PC-9 (cell line): ENCODE data around the gene C1QC. TPM values are rescaled to one million over a fixed set of nuclear protein-coding genes. Genes with fewer than 3 reads are reported as not detected.

Experiments
- BruUV-seq: library from RNA; stranded (reverse); fragments of 400-500 nt; replicated peaks from 2 replicates; lab custom pipeline; 2021; lab: Mats Ljungman, UMichigan
- CTCF ChIA-PET: fragments of 300-600 bp; sonication (Branson Sonifier 250); formaldehyde crosslinking; loops from one replicate; lab custom pipeline; 2022; ENCODE audit warnings: antibody characterized with exemption; lab: Charles Lee
- POLR2A ChIA-PET: fragments of 300-600 bp; sonication (Branson Sonifier 250); formaldehyde crosslinking; loops from one replicate; lab custom pipeline; 2022; ENCODE audit warnings: antibody characterized with exemption; ENCODE audit not compliant: unreplicated experiment; lab: Charles Lee
- DNase-seq, 2 experiments: peaks; one replicate each; pipeline versions ENCODE4 v3.0.0 to v3.0.0-alpha.2; 2015 to 2022; ENCODE audit warnings: mixed read lengths in 1 of 2
- H2AFZ ChIP-seq: fragments of 200-600 bp; sonication (generic); 2 replicates; pipeline ENCODE4 v1.8.1; 2017; ENCODE audit warnings: antibody characterized with exemption
- H3F3A ChIP-seq: fragments of 200-600 bp; sonication (generic); 2 replicates; pipeline ENCODE4 v1.8.1; 2017; ENCODE audit warnings: antibody characterized with exemption, mild to moderate bottlenecking, low read depth; ENCODE audit not compliant: insufficient read depth
- H3K27ac ChIP-seq: fragments of 200-600 bp; sonication (generic); 2 replicates; pipeline ENCODE4 v1.6.1; 2016; ENCODE audit warnings: mixed run types
- H3K27me3 ChIP-seq: fragments of 200-600 bp; sonication (generic); 2 replicates; pipeline ENCODE4 v1.6.1; 2016; ENCODE audit warnings: low read depth, mixed run types; ENCODE audit not compliant: insufficient read depth
- H3K36me3 ChIP-seq: fragments of 200-600 bp; sonication (generic); 2 replicates; pipeline ENCODE4 v1.6.1; 2016; ENCODE audit warnings: low read depth, mixed run types
- H3K4me1 ChIP-seq: fragments of 200-600 bp; sonication (generic); replicated peaks from 2 replicates; pipeline ENCODE4 v1.6.1; 2016; ENCODE audit warnings: mixed run types; ENCODE audit not compliant: insufficient read depth
- H3K4me2 ChIP-seq: fragments of 200-600 bp; sonication (generic); 2 replicates; pipeline ENCODE4 v1.6.1; 2017; ENCODE audit warnings: mixed run types
- H3K4me3 ChIP-seq: fragments of 200-600 bp; sonication (generic); 2 replicates; pipeline ENCODE4 v1.6.1; 2016; ENCODE audit warnings: mixed run types
- H3K79me2 ChIP-seq: fragments of 200-600 bp; sonication (generic); 2 replicates; pipeline ENCODE4 v1.6.1; 2017; ENCODE audit warnings: low read depth, mixed run types
- H3K9me2 ChIP-seq: fragments of 200-600 bp; sonication (generic); 2 replicates; pipeline ENCODE4 v1.8.1; 2017; ENCODE audit warnings: mild to moderate bottlenecking; ENCODE audit not compliant: insufficient read depth
- H3K9me3 ChIP-seq: fragments of 200-600 bp; sonication (generic); 2 replicates; pipeline ENCODE4 v1.8.1; 2016; ENCODE audit warnings: low read depth; ENCODE audit not compliant: insufficient read depth
- H4K20me1 ChIP-seq: fragments of 200-600 bp; sonication (generic); 2 replicates; pipeline ENCODE4 v1.8.1; 2017; ENCODE audit not compliant: insufficient read depth
- EZH2 ChIP-seq: fragments of 200-600 bp; sonication (generic); IDR thresholded peaks from 2 replicates; pipeline ENCODE4 v1.8.0; 2017; ENCODE audit warnings: antibody characterized with exemption, low read depth
- intact Hi-C: fragments of 100-400 bp; cut with micrococcal nuclease; formaldehyde crosslinking; loops from one replicate; pipeline ENCODE4 v1.10.0; 2022; ENCODE audit not compliant: unreplicated experiment
- total RNA-seq: library from RNA; stranded (reverse); gene quantifications from 2 replicates; pipeline ENCODE4 v1.2.3, GENCODE V29; 2021
- TF ChIP-seq, protein P1 (sequence below): fragments of 200-600 bp; sonication (generic); conservative IDR thresholded peaks from 2 replicates; pipeline ENCODE4 v1.6.1; 2017; ENCODE audit warnings: mixed run types, antibody characterized with exemption, mild to moderate bottlenecking, moderate library complexity

C1QC gene
- total RNA-seq, 1 experiment from 2014 or later = not detected

DNA sequence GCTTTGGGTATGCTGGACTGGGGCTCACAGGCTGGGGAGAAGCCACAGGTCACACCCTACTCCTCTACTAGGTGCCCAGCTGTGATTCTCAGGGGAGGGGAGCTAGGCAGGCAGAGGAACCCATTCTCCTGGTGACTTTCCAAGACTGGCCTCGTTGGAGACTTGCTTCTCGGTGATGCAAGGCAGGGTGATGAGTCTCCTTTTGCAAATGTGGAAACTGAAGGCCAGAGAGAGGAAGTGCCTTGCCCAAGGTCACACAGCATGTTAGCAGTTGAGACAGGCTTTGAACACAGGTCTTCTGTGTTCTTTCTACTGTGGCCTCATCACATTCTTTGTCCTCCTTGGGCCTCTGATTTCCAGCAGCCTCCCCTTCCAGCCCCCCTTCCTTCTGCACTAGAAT, 27.5 kb upstream of the C1QC start:
- no TSS peak for BruUV-seq
- Histone ChIP-seq H3K27ac (no peak overlapping the region), H3K4me1 (no peaks in the 10 kb centered on the region), H4K20me1 (no peaks in the 10 kb centered on the region), H3K79me2 (no peaks in the 10 kb centered on the region), H3K27me3 (peaks cover 83% of the 10 kb centered on the region), H3K9me3 (no peaks in the 10 kb centered on the region), H3K36me3 (no peaks in the 10 kb centered on the region), H2AFZ (no peak overlapping the region), H3K4me3 (no peak overlapping the region), H3K9me2 (no peaks in the 10 kb centered on the region), H3F3A (no peaks in the 10 kb centered on the region), H3K4me2 (no peak overlapping the region)
- DNase-seq = no peak
- intact Hi-C loops = no loop called here
- ChIA-PET CTCF (no interaction called here), POLR2A (no interaction called here)
- TF ChIP-seq, protein P1, sequence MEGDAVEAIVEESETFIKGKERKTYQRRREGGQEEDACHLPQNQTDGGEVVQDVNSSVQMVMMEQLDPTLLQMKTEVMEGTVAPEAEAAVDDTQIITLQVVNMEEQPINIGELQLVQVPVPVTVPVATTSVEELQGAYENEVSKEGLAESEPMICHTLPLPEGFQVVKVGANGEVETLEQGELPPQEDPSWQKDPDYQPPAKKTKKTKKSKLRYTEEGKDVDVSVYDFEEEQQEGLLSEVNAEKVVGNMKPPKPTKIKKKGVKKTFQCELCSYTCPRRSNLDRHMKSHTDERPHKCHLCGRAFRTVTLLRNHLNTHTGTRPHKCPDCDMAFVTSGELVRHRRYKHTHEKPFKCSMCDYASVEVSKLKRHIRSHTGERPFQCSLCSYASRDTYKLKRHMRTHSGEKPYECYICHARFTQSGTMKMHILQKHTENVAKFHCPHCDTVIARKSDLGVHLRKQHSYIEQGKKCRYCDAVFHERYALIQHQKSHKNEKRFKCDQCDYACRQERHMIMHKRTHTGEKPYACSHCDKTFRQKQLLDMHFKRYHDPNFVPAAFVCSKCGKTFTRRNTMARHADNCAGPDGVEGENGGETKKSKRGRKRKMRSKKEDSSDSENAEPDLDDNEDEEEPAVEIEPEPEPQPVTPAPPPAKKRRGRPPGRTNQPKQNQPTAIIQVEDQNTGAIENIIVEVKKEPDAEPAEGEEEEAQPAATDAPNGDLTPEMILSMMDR = no peak
- no peak for TF ChIP-seq EZH2

DNA sequence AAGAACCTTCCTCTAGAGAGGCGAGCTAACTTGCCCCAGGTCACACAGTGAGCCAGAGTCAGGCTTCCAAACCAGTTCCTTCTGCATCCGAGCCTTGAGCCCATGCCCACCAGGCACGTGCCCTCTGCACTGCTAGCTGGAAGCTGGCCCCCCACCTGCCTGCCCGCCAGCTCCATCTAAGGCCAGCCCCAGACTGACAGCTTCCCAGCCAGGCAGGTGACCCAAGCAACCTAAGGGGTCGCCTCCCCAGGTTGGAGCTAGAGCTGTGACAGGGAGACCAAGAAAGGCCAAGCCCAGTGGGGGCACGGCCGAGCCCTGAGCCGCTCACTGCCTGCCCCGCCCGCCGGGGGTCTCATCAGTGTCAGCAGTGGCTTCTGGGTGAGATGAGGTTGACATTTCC, 26.9 kb upstream of the C1QC start:
- TF ChIP-seq, protein P1 = no peak
- no peak for TF ChIP-seq EZH2
- Histone ChIP-seq H3K27ac (no peak overlapping the region), H2AFZ (no peak overlapping the region), H3K27me3 (peaks cover 84% of the 10 kb centered on the region), H3K9me2 (no peaks in the 10 kb centered on the region), H3K9me3 (no peaks in the 10 kb centered on the region), H3K4me1 (no peaks in the 10 kb centered on the region), H4K20me1 (no peaks in the 10 kb centered on the region), H3K36me3 (no peaks in the 10 kb centered on the region), H3K79me2 (no peaks in the 10 kb centered on the region), H3F3A (no peaks in the 10 kb centered on the region), H3K4me3 (no peak overlapping the region), H3K4me2 (no peak overlapping the region)
- intact Hi-C loops = no loop called here
- no TSS peak for BruUV-seq
- no peak for DNase-seq
- ChIA-PET CTCF (no interaction called here), POLR2A (no interaction called here)

DNA sequence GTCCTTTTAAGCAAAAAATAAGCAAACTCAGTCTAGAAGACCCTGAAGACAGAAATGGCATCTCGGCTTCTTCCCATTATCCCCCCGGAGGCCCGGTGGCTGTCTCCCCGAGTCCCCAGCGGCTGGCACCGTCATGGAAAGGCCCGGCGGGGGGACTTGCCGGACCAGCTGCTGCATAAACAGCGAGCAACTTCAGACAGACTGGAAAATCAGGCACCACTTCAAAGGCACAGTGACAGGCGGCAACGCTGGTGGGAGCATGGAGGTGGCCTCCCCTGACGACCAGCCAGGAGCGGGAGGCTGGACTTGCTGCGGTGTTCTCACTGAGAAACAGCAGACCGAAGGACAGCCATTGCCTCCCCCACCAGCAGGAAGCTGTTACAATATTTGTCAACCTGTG, 25.4 kb upstream of the C1QC start:
- H3K4me2 ChIP-seq = no peak overlapping the region
- intact Hi-C loops = no loop called here
- no peak overlapping the region for H3K27ac ChIP-seq
- peaks cover 93% of the 10 kb centered on the region for H3K27me3 ChIP-seq
- BruUV-seq = no TSS peak
- H3F3A ChIP-seq = no peaks in the 10 kb centered on the region
- no peaks in the 10 kb centered on the region for H3K79me2 ChIP-seq
- H2AFZ ChIP-seq = no peak overlapping the region
- H3K9me2 ChIP-seq = no peaks in the 10 kb centered on the region
- TF ChIP-seq, protein P1 = no peak
- no peak for TF ChIP-seq EZH2
- no peaks in the 10 kb centered on the region for H3K4me1 ChIP-seq
- no peaks in the 10 kb centered on the region for H3K36me3 ChIP-seq
- H3K9me3 ChIP-seq = no peaks in the 10 kb centered on the region
- no peak overlapping the region for H3K4me3 ChIP-seq
- ChIA-PET CTCF (no interaction called here), POLR2A (no interaction called here)
- H4K20me1 ChIP-seq = no peaks in the 10 kb centered on the region
- DNase-seq = no peak
